HG03457 (cell line): ENCODE data around the gene MICU1.
"Not testable (repeated sequence)": the region's sequence is repeated elsewhere in the genome, so short reads cannot be mapped to it uniquely, and the experiment has no call there.

Experiments
- ATAC-seq: cut with Tn5 transposase; IDR thresholded peaks from one replicate; pipeline ENCODE4 v1.9.1; 2021; ENCODE audit warnings: moderate number of reproducible peaks; ENCODE audit not compliant: unreplicated experiment

The MICU1 gene

GRCh38 chr10:72625608-72626443 is at the start of gene MICU1:
Gene MICU1, minus strand, starts transcription at chr10:72626079. Its CDS starts 59,286 bp downstream, at chr10:72566793.
- ATAC-seq = peak; percentile 90

GRCh38 chr10:72674174-72674573 is 48.3 kb upstream of the MICU1 start:
- not testable (repeated sequence) for ATAC-seq

- no peak for ATAC-seq
Measured at GRCh38 chr10:72673280-72673679, 47.4 kb upstream of the MICU1 start.

GRCh38 chr10:72667207-72667864 is 41.5 kb upstream of the MICU1 start:
- no peak for ATAC-seq

GRCh38 chr10:72665925-72666324 is 40.0 kb upstream of the MICU1 start:
- ATAC-seq = no peak

- no peak for ATAC-seq
Measured at GRCh38 chr10:72663971-72664370, 38.1 kb upstream of the MICU1 start.

GRCh38 chr10:72661431-72661830 is 35.6 kb upstream of the MICU1 start:
- ATAC-seq = no peak

- no peak for ATAC-seq
Measured at GRCh38 chr10:72660220-72660619, 34.3 kb upstream of the MICU1 start.

GRCh38 chr10:72659694-72660093 is 33.8 kb upstream of the MICU1 start:
- ATAC-seq = no peak

GRCh38 chr10:72658696-72659400 is 33.0 kb upstream of the MICU1 start:
- no peak for ATAC-seq

GRCh38 chr10:72654720-72655119 is 28.8 kb upstream of the MICU1 start:
- ATAC-seq = no peak

- no peak for ATAC-seq
Measured at GRCh38 chr10:72653383-72654096, 27.7 kb upstream of the MICU1 start.

- ATAC-seq = no peak
Measured at GRCh38 chr10:72649291-72649690, 23.4 kb upstream of the MICU1 start.

GRCh38 chr10:72648301-72648700 is 22.4 kb upstream of the MICU1 start:
- no peak for ATAC-seq

GRCh38 chr10:72646971-72647370 is 21.1 kb upstream of the MICU1 start:
- ATAC-seq = not testable (repeated sequence)

GRCh38 chr10:72645263-72645858 is 19.5 kb upstream of the MICU1 start:
- ATAC-seq = no peak

- ATAC-seq = no peak
Measured at GRCh38 chr10:72642318-72642717, 16.4 kb upstream of the MICU1 start.

- no peak for ATAC-seq
Measured at GRCh38 chr10:72639441-72639873, 13.6 kb upstream of the MICU1 start.

- no peak for ATAC-seq
Measured at GRCh38 chr10:72638586-72639440, 12.9 kb upstream of the MICU1 start.
